Measurements from ENCODE around the gene MAPK8IP2. TPM values are rescaled to one million over a fixed set of nuclear protein-coding genes. Genes with fewer than 3 reads are reported as not detected.

MAPK8IP2 gene
- total and polyA plus RNA-seq, 2 of the 13 experiments (the other 11 are each of a cell fraction or from before 2014, with no cell fraction given), result 1.3 to 2.6 TPM

GRCh38 chr22:50568626-50569025 lies 32.0 kb upstream of the MAPK8IP2 start (continued):
- no peak for TF ChIP-seq ZNF335 (CRISPR knock-in tag; IDR thresholded peaks at IDR 0.05)
- TF ChIP-seq ZNF614 (CRISPR knock-in tag; IDR thresholded peaks at IDR 0.05; ENCODE audit: borderline replicate concordance), result no peak
- TF ChIP-seq PAWR (CRISPR knock-in tag; IDR thresholded peaks at IDR 0.05; ENCODE audit: borderline replicate concordance), result no peak
- TF ChIP-seq FOXA3 (CRISPR knock-in tag; IDR thresholded peaks at IDR 0.05), result peak; percentile 7; the same call in 1 of the 2 replicates
- no peak for TF ChIP-seq AGO1 (IDR thresholded peaks at IDR 0.05; ENCODE audit: low read depth, low read length, poor library complexity, severe bottlenecking)
- peak; percentile 74 for TF ChIP-seq ARNTL (CRISPR knock-in tag; IDR thresholded peaks at IDR 0.05)
- TF ChIP-seq ZBTB21 (CRISPR knock-in tag; IDR thresholded peaks at IDR 0.05), result peak; percentile 64; the same call in 1 of the 2 replicates
- TF ChIP-seq ZNF484 (CRISPR knock-in tag; IDR thresholded peaks at IDR 0.05; ENCODE audit: borderline replicate concordance, low read depth), result no peak
- TF ChIP-seq EP300 (IDR thresholded peaks at IDR 0.05; ENCODE audit: low read depth in 2 of 2, low read length in 2 of 2), result peak in 1 of 2 experiments; percentile 29; a peak in 1 of 4 replicates
- TF ChIP-seq EP300 (CRISPR knock-in tag; IDR thresholded peaks at IDR 0.05; ENCODE audit: borderline replicate concordance), result no peak
- TF ChIP-seq THRA (CRISPR knock-in tag; IDR thresholded peaks at IDR 0.05; ENCODE audit: borderline replicate concordance), result 0 out of 2 replicates have a peak, but pooled peaks have one; percentile 30
- TF ChIP-seq ARID4A (CRISPR knock-in tag; IDR thresholded peaks at IDR 0.05; ENCODE audit: borderline replicate concordance), result peak; percentile 55; the same call in 1 of the 2 replicates
- no peak for TF ChIP-seq MLLT10 (CRISPR knock-in tag; IDR thresholded peaks at IDR 0.05)
- no peak for TF ChIP-seq MAZ (IDR thresholded peaks at IDR 0.05; ENCODE audit: borderline replicate concordance, low read depth, low read length)
- TF ChIP-seq MAZ (CRISPR knock-in tag; IDR thresholded peaks at IDR 0.05; ENCODE audit: low read depth), result 0 out of 2 replicates have a peak, but pooled peaks have one; percentile 29
- TF ChIP-seq FOXA1 (IDR thresholded peaks at IDR 0.05), result no peak
- TF ChIP-seq FOXA1 (CRISPR knock-in tag; IDR thresholded peaks at IDR 0.05), result peak; percentile 3; the same call in 1 of the 2 replicates
- peak in 1 of 2 experiments; percentile 43; a peak in 1 of 4 replicates for TF ChIP-seq POLR2A (IDR thresholded peaks at IDR 0.05; ENCODE audit: insufficient read depth in 1 of 2, low read depth in 2 of 2, low read length in 2 of 2)
- no peak for TF ChIP-seq ARID5B (CRISPR knock-in tag; IDR thresholded peaks at IDR 0.05)
- no peak for TF ChIP-seq BATF2 (CRISPR knock-in tag; IDR thresholded peaks at IDR 0.05)
- 0 out of 2 replicates have a peak, but pooled peaks have one; percentile 31 for TF ChIP-seq SP5 (CRISPR knock-in tag; IDR thresholded peaks at IDR 0.05; ENCODE audit: borderline replicate concordance, low read depth)
